HepG2 (cell line): Measurements from ENCODE around the gene CPNE1. TPM values are rescaled to one million over a fixed set of nuclear protein-coding genes. Genes with fewer than 3 reads are reported as not detected.
A peak's percentile ranks its signal among the peaks of the same experiment; 100 is the strongest.

Experiments used
- AGO1 ChIP-seq: fragments of 200-400 bp; formaldehyde crosslinking; IDR thresholded peaks from 2 replicates; pipeline ENCODE4 v1.6.1; 2017; ENCODE audit warnings: mild to moderate bottlenecking, low read depth, low read length, moderate library complexity; ENCODE audit not compliant: poor library complexity, severe bottlenecking
- SIN3A ChIP-seq: IDR thresholded peaks from 2 replicates; pipeline ENCODE4 v1.6.1; 2011; ENCODE audit warnings: low read depth, mild to moderate bottlenecking, control low read depth, low read length, borderline replicate concordance
- SNAPC2 ChIP-seq: sonication (generic); formaldehyde crosslinking; IDR thresholded peaks from 2 replicates; pipeline ENCODE4 v1.8.1; 2022; ENCODE audit warnings: mild to moderate bottlenecking, missing genetic modification reagents
- ZFP36 ChIP-seq: fragments of 150-350 bp; IDR thresholded peaks from 2 replicates; pipeline ENCODE4 v1.6.1; 2018; ENCODE audit warnings: borderline replicate concordance, low read length, low read depth; ENCODE audit not compliant: partially characterized antibody
- ZFP62 ChIP-seq: sonication (generic); formaldehyde crosslinking; IDR thresholded peaks from 2 replicates; pipeline ENCODE4 v1.4.0; 2020; ENCODE audit warnings: missing genetic modification reagents
- ZNF230 ChIP-seq: sonication (generic); formaldehyde crosslinking; IDR thresholded peaks from 2 replicates; pipeline ENCODE4 v1.4.0; 2020; ENCODE audit warnings: mild to moderate bottlenecking, missing genetic modification reagents
- ZNF564 ChIP-seq: sonication (generic); formaldehyde crosslinking; IDR thresholded peaks from 2 replicates; pipeline ENCODE4 v1.8.1; 2023; ENCODE audit warnings: mild to moderate bottlenecking, missing genetic modification reagents
- ZNF792 ChIP-seq: IDR thresholded peaks from 2 replicates; pipeline ENCODE4 v1.6.1; 2016
- polyA plus RNA-seq, 8 experiments: library from polyadenylated mRNA; depleted of rRNA in 3 of 8; stranded (reverse) in 7 of 8; unstranded in 1 of 8; fragments of >200 nt; fragmentation: Illumina TruSeq in 4 of 8; extraction: Trizol in 4 of 8; gene quantifications; 2 replicates each; pipeline versions ENCODE4 v1.2.1 to v1.2.3, GENCODE V29; 2011 to 2016; ENCODE audit warnings: low read depth in 4 of 8, missing spikeins in 1 of 8, mixed read lengths in 1 of 8; ENCODE audit not compliant: insufficient read depth in 1 of 8
- total RNA-seq, 5 experiments: library from RNA; depleted of rRNA; stranded (reverse); fragments of >200 nt; fragmentation: Illumina TruSeq; extraction: Trizol; gene quantifications; 2 replicates each; pipeline ENCODE4 v1.2.3, GENCODE V29; 2016; ENCODE audit warnings: low read depth in 1 of 5
- TF ChIP-seq, protein P1 (sequence below): sonication (generic); formaldehyde crosslinking; IDR thresholded peaks from 2 replicates; pipeline ENCODE4 v1.5.1; 2020; ENCODE audit warnings: mild to moderate bottlenecking, missing genetic modification reagents, borderline replicate concordance
- TF ChIP-seq, protein P2 (sequence below): sonication (generic); formaldehyde crosslinking; IDR thresholded peaks from 2 replicates; pipeline ENCODE4 v1.4.0; 2020; ENCODE audit warnings: missing genetic modification reagents, borderline replicate concordance
- TF ChIP-seq, protein P3 (sequence below): sonication (generic); formaldehyde crosslinking; conservative IDR thresholded peaks from 2 replicates; pipeline ENCODE4 v1.4.0; 2020; ENCODE audit warnings: missing genetic modification reagents
- TF ChIP-seq, protein P4 (sequence below), 2 experiments: sonication (generic) in 1 of 2; formaldehyde crosslinking in 1 of 2; IDR thresholded peaks; 2 replicates each; pipeline versions ENCODE4 v1.4.0 to v1.6.1; 2018 to 2020; ENCODE audit warnings: missing genetic modification reagents in 2 of 2, borderline replicate concordance in 1 of 2, low read depth in 1 of 2, mild to moderate bottlenecking in 1 of 2, missing biosample characterization in 1 of 2
- TF ChIP-seq, protein P5 (sequence below): sonication (generic); formaldehyde crosslinking; IDR thresholded peaks from 2 replicates; pipeline ENCODE4 v1.4.0; 2020; ENCODE audit warnings: missing genetic modification reagents, borderline replicate concordance
- TF ChIP-seq, protein P6 (sequence below): IDR thresholded peaks from 2 replicates; pipeline ENCODE4 v1.6.1; 2018; ENCODE audit warnings: missing genetic modification reagents

Gene CPNE1
- total and polyA plus RNA-seq, 2 of the 13 experiments (the other 11 are each of a cell fraction or from before 2014, with no cell fraction given): 408 to 431 TPM

DNA sequence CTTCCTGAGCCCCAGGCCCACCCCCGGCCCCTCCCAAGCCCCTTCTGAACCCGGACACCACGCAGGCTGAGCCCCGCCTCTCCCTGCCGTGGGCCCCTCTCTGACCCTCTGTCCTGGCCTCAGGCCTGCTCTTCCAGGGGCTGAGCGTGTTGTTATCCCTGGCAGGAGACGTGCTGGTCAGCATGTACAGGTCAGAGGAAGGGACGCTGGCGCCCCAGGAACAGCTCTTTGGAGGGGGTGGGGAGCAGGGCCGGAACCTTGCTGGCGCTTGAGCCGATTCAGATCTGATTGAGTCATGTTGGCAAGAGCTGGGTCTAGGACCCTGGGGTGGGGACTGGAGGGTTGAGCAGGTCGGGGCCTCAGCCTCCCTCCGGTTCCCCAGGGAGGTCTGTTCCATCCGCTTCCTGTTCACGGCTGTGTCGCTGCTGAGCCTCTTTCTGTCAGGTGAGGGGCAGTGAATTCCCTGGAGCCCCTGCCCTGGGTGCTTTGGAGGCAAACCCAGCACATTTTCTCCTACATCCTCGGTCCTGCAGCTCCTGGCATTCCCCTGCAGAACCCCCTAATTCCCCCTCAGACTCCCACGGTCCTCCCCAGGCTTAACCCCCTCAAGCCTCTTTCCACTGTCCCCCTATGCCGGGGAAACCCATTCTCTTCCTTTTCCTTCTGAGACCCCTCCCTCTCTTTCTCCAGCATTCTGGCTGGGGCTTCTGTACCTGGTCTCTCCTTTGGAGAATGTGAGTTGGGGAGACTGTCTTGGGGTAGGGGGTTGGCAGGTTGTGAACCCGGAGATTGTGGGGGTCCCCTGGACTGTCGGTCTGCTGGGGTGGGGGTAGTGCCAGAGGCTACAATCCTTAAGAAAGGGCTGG, 47.1 kb downstream of the CPNE1 start (continued):
- no peak for TF ChIP-seq ZFP62 (CRISPR knock-in tag)
- TF ChIP-seq, protein P1, sequence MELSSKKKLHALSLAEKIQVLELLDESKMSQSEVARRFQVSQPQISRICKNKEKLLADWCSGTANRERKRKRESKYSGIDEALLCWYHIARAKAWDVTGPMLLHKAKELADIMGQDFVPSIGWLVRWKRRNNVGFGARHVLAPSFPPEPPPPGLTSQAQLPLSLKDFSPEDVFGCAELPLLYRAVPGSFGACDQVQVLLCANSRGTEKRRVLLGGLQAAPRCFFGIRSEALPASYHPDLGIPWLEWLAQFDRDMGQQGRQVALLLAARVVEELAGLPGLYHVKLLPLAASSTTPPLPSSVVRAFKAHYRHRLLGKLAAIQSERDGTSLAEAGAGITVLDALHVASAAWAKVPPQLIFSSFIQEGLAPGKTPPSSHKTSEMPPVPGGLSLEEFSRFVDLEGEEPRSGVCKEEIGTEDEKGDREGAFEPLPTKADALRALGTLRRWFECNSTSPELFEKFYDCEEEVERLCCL (CRISPR knock-in tag): peak; percentile 78; the same call in 1 of the 2 replicates
- TF ChIP-seq AGO1: peak; percentile 92
- no peak for TF ChIP-seq ZFP36
- TF ChIP-seq SIN3A: peak; percentile 79
- peak; percentile 71 for TF ChIP-seq ZNF564 (CRISPR knock-in tag)
- TF ChIP-seq, protein P2, sequence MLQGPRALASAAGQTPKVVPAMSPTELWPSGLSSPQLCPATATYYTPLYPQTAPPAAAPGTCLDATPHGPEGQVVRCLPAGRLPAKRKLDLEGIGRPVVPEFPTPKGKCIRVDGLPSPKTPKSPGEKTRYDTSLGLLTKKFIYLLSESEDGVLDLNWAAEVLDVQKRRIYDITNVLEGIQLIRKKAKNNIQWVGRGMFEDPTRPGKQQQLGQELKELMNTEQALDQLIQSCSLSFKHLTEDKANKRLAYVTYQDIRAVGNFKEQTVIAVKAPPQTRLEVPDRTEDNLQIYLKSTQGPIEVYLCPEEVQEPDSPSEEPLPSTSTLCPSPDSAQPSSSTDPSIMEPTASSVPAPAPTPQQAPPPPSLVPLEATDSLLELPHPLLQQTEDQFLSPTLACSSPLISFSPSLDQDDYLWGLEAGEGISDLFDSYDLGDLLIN (CRISPR knock-in tag): peak; percentile 18; the same call in 1 of the 2 replicates
- peak; percentile 71 for TF ChIP-seq ZNF792 (CRISPR knock-in tag)
- TF ChIP-seq, protein P3, sequence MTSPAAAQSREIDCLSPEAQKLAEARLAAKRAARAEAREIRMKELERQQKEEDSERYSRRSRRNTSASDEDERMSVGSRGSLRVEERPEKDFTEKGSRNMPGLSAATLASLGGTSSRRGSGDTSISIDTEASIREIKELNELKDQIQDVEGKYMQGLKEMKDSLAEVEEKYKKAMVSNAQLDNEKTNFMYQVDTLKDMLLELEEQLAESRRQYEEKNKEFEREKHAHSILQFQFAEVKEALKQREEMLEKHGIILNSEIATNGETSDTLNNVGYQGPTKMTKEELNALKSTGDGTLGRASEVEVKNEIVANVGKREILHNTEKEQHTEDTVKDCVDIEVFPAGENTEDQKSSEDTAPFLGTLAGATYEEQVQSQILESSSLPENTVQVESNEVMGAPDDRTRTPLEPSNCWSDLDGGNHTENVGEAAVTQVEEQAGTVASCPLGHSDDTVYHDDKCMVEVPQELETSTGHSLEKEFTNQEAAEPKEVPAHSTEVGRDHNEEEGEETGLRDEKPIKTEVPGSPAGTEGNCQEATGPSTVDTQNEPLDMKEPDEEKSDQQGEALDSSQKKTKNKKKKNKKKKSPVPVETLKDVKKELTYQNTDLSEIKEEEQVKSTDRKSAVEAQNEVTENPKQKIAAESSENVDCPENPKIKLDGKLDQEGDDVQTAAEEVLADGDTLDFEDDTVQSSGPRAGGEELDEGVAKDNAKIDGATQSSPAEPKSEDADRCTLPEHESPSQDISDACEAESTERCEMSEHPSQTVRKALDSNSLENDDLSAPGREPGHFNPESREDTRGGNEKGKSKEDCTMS (CRISPR knock-in tag): peak; percentile 66; the same call in 1 of the 2 replicates
- TF ChIP-seq, protein P4, sequence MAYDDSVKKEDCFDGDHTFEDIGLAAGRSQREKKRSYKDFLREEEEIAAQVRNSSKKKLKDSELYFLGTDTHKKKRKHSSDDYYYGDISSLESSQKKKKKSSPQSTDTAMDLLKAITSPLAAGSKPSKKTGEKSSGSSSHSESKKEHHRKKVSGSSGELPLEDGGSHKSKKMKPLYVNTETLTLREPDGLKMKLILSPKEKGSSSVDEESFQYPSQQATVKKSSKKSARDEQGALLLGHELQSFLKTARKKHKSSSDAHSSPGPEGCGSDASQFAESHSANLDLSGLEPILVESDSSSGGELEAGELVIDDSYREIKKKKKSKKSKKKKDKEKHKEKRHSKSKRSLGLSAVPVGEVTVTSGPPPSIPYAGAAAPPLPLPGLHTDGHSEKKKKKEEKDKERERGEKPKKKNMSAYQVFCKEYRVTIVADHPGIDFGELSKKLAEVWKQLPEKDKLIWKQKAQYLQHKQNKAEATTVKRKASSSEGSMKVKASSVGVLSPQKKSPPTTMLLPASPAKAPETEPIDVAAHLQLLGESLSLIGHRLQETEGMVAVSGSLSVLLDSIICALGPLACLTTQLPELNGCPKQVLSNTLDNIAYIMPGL (CRISPR knock-in tag; IDR thresholded peaks at IDR 0.05; ENCODE audit: borderline replicate concordance in 1 of 2, low read depth in 1 of 2): peak; percentile 74 to 92; a peak in 3 of 4 replicates
- TF ChIP-seq, protein P5, sequence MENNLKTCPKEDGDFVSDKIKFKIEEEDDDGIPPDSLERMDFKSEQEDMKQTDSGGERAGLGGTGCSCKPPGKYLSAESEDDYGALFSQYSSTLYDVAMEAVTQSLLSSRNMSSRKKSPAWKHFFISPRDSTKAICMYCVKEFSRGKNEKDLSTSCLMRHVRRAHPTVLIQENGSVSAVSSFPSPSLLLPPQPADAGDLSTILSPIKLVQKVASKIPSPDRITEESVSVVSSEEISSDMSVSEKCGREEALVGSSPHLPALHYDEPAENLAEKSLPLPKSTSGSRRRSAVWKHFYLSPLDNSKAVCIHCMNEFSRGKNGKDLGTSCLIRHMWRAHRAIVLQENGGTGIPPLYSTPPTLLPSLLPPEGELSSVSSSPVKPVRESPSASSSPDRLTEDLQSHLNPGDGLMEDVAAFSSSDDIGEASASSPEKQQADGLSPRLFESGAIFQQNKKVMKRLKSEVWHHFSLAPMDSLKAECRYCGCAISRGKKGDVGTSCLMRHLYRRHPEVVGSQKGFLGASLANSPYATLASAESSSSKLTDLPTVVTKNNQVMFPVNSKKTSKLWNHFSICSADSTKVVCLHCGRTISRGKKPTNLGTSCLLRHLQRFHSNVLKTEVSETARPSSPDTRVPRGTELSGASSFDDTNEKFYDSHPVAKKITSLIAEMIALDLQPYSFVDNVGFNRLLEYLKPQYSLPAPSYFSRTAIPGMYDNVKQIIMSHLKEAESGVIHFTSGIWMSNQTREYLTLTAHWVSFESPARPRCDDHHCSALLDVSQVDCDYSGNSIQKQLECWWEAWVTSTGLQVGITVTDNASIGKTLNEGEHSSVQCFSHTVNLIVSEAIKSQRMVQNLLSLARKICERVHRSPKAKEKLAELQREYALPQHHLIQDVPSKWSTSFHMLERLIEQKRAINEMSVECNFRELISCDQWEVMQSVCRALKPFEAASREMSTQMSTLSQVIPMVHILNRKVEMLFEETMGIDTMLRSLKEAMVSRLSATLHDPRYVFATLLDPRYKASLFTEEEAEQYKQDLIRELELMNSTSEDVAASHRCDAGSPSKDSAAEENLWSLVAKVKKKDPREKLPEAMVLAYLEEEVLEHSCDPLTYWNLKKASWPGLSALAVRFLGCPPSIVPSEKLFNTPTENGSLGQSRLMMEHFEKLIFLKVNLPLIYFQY (CRISPR knock-in tag): peak; percentile 59; the same call in 1 of the 2 replicates
- peak; percentile 57; the same call in 1 of the 2 replicates for TF ChIP-seq SNAPC2 (CRISPR knock-in tag)
- TF ChIP-seq ZNF230 (CRISPR knock-in tag): no peak
- TF ChIP-seq, protein P6, sequence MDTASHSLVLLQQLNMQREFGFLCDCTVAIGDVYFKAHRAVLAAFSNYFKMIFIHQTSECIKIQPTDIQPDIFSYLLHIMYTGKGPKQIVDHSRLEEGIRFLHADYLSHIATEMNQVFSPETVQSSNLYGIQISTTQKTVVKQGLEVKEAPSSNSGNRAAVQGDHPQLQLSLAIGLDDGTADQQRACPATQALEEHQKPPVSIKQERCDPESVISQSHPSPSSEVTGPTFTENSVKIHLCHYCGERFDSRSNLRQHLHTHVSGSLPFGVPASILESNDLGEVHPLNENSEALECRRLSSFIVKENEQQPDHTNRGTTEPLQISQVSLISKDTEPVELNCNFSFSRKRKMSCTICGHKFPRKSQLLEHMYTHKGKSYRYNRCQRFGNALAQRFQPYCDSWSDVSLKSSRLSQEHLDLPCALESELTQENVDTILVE (CRISPR knock-in tag): no peak; the same call in 1 of the 2 replicates
